ENCODE results near the gene IL26. TPM values are rescaled to one million over a fixed set of nuclear protein-coding genes. Genes with fewer than 3 reads are reported as not detected.

Gene IL26
- total and polyA plus RNA-seq, 2 donors (not counting 3 experiments of a cell fraction or from before 2014, with no cell fraction given), result not detected

- H2AFZ ChIP-seq (ENCODE audit: low read depth, low read length), result peak overlapping the region; percentile 31
- H3K36me3 ChIP-seq (ENCODE audit: control insufficient read depth in 2 of 2, extremely low read depth in 1 of 2, insufficient read depth in 2 of 2, low read length in 2 of 2), result no peaks in the 10 kb centered on the region
- H3K4me3 ChIP-seq (replicated peaks in 1 of 3; ENCODE audit: insufficient read depth in 1 of 3, low read depth in 1 of 3, low read length in 3 of 3), result no peak overlapping the region
- no TSS peak for BruUV-seq (replicated peaks)
- dilution Hi-C loops (cut with MboI; ENCODE audit: extremely low pct_ligation_motif_present, low sequenced_read_pairs), result no loop called here
- intact Hi-C loops (cut with micrococcal nuclease), result loop anchor here (2.0 to 10.0 kb wide), 4 partner anchors 178 to 866 kb away; partner anchors contain the start of genes MDM2 and RAP1B
- no peaks in the 10 kb centered on the region for H3K9me1 ChIP-seq (replicated peaks; ENCODE audit: control insufficient read depth, extremely low read depth, insufficient read depth, low read length)
- peaks cover 2 to 4% of the 10 kb centered on the region in 2 experiments for H3K27me3 ChIP-seq (ENCODE audit: control insufficient read depth in 2 of 2, insufficient read depth in 2 of 2, low read length in 2 of 2)
- H3K4me2 ChIP-seq (ENCODE audit: insufficient read depth, low read length), result no peak overlapping the region
- no peaks in the 10 kb centered on the region for H4K20me1 ChIP-seq (replicated peaks; ENCODE audit: control insufficient read depth, extremely low read depth, insufficient read depth, low read length)
- ChIA-PET CTCF (interaction anchor here (0.6 to 6.1 kb wide), 15 partner anchors 11 to 868 kb away, joined by 3 to 183 read pairs (median 4); no protein-coding TSS in a partner anchor), POLR2A (no interaction called here)
- no peak for DNase-seq (ENCODE audit: low read depth, low spot score)
- H3K27ac ChIP-seq (ENCODE audit: insufficient read depth, low read depth, low read length), result no peak overlapping the region
- no peak for TF ChIP-seq CTCF (IDR thresholded peaks at IDR 0.05; ENCODE audit: extremely low read depth in 1 of 2, insufficient read depth in 1 of 2, low read depth in 1 of 2, low read length in 2 of 2)
- no peak for TF ChIP-seq GATA2 (IDR thresholded peaks at IDR 0.05; ENCODE audit: insufficient read depth, insufficient read length, low read depth, low read length)
- no peak for TF ChIP-seq EZH2 (IDR thresholded peaks at IDR 0.05; ENCODE audit: borderline replicate concordance, low read depth, low read length, severe bottlenecking)
- TF ChIP-seq MAX (IDR thresholded peaks at IDR 0.05; ENCODE audit: insufficient read depth, insufficient read length), result no peak
- no peak for TF ChIP-seq JUN (IDR thresholded peaks at IDR 0.05; ENCODE audit: borderline replicate concordance, insufficient read depth, insufficient read length, low read depth)
- no peak for TF ChIP-seq POLR2A (IDR thresholded peaks at IDR 0.05; ENCODE audit: low read depth, low read length)
- no peak for TF ChIP-seq FOS (IDR thresholded peaks at IDR 0.05; ENCODE audit: borderline replicate concordance, insufficient read depth, low read length)
- TF ChIP-seq POLR2AphosphoS5 (IDR thresholded peaks at IDR 0.05; ENCODE audit: insufficient read depth, low read depth, low read length), result no peak
- TF ChIP-seq MYC (IDR thresholded peaks at IDR 0.05; ENCODE audit: low read depth, low read length), result no peak
- peaks cover 6% of the 10 kb centered on the region for H3K4me1 ChIP-seq (ENCODE audit: control insufficient read depth, extremely low read depth, insufficient read depth, low read length)
- H3K9me3 ChIP-seq (replicated peaks; ENCODE audit: control insufficient read depth, insufficient read depth, low read length), result no peaks in the 10 kb centered on the region
- H3K9ac ChIP-seq (replicated peaks; ENCODE audit: extremely low read depth, insufficient read depth, low read length), result peak overlapping the region; percentile 9
- H3K79me2 ChIP-seq (ENCODE audit: control insufficient read depth, insufficient read depth, low read length), result no peaks in the 10 kb centered on the region
- FAIRE-seq, result no peak
Measured at GRCh38 chr12:68222326-68222725, 3.3 kb downstream of the IL26 start.
